ENCODE measurements around the gene PHF5A.

Gene PHF5A

GRCh38 chr22:41468381-41469217 lies at the start of gene PHF5A, which contains the start of gene ACO2:
PHF5A (minus strand) TSS chr22:41468692; CDS start chr22:41468653, 39 bp downstream.
ACO2 (plus strand) TSS chr22:41469117; CDS start chr22:41469147, 30 bp downstream.
- peak within 1 kb of the TSS; percentile 85 for H3K4me3 ChIP-seq (ENCODE audit: low read depth, low read length)
- peak; percentile 94 for DNase-seq (ENCODE audit: low read depth)

GRCh38 chr22:41518048-41518347 lies 49.5 kb upstream of the PHF5A start:
- no peak overlapping the region for H3K4me3 ChIP-seq (ENCODE audit: low read depth, low read length)
- DNase-seq (ENCODE audit: low read depth), result no peak

- H3K4me3 ChIP-seq (ENCODE audit: low read depth, low read length), result no peak overlapping the region
- DNase-seq (ENCODE audit: low read depth), result no peak
Observed at GRCh38 chr22:41517172-41518047, 48.9 kb upstream of the PHF5A start.

GRCh38 chr22:41516462-41516861 lies 48.0 kb upstream of the PHF5A start:
- H3K4me3 ChIP-seq (ENCODE audit: low read depth, low read length), result no peak overlapping the region
- DNase-seq (ENCODE audit: low read depth), result no peak

- no peak for DNase-seq (ENCODE audit: low read depth)
- H3K4me3 ChIP-seq (ENCODE audit: low read depth, low read length), result no peak overlapping the region
Observed at GRCh38 chr22:41513391-41513790, 44.9 kb upstream of the PHF5A start.

GRCh38 chr22:41512421-41513194 lies 44.1 kb upstream of the PHF5A start:
- no peak for DNase-seq (ENCODE audit: low read depth)
- no peak overlapping the region for H3K4me3 ChIP-seq (ENCODE audit: low read depth, low read length)

GRCh38 chr22:41511521-41511968 lies 43.1 kb upstream of the PHF5A start:
- H3K4me3 ChIP-seq (ENCODE audit: low read depth, low read length), result no peak overlapping the region
- DNase-seq (ENCODE audit: low read depth), result no peak

GRCh38 chr22:41508770-41509170 lies 40.3 kb upstream of the PHF5A start:
- H3K4me3 ChIP-seq (ENCODE audit: low read depth, low read length), result no peak overlapping the region
- no peak for DNase-seq (ENCODE audit: low read depth)

GRCh38 chr22:41507330-41508063 lies 39.0 kb upstream of the PHF5A start:
- no peak for DNase-seq (ENCODE audit: low read depth)
- no peak overlapping the region for H3K4me3 ChIP-seq (ENCODE audit: low read depth, low read length)

GRCh38 chr22:41505511-41506220 lies 37.2 kb upstream of the PHF5A start:
- no peak for DNase-seq (ENCODE audit: low read depth)
- H3K4me3 ChIP-seq (ENCODE audit: low read depth, low read length), result no peak overlapping the region

GRCh38 chr22:41504816-41505215 lies 36.3 kb upstream of the PHF5A start:
- H3K4me3 ChIP-seq (ENCODE audit: low read depth, low read length), result no peak overlapping the region
- no peak for DNase-seq (ENCODE audit: low read depth)

- no peak overlapping the region for H3K4me3 ChIP-seq (ENCODE audit: low read depth, low read length)
- peak; percentile 31 for DNase-seq (ENCODE audit: low read depth)
Observed at GRCh38 chr22:41504397-41504796, 35.9 kb upstream of the PHF5A start.

GRCh38 chr22:41501209-41501608 lies 32.7 kb upstream of the PHF5A start:
- no peak overlapping the region for H3K4me3 ChIP-seq (ENCODE audit: low read depth, low read length)
- no peak for DNase-seq (ENCODE audit: low read depth)

GRCh38 chr22:41500303-41500702 lies 31.8 kb upstream of the PHF5A start:
- no peak overlapping the region for H3K4me3 ChIP-seq (ENCODE audit: low read depth, low read length)
- DNase-seq (ENCODE audit: low read depth), result no peak

GRCh38 chr22:41499624-41500280 lies 31.3 kb upstream of the PHF5A start:
- H3K4me3 ChIP-seq (ENCODE audit: low read depth, low read length), result no peak overlapping the region
- DNase-seq (ENCODE audit: low read depth), result no peak

GRCh38 chr22:41498303-41498835 lies 29.9 kb upstream of the PHF5A start:
- DNase-seq (ENCODE audit: low read depth), result no peak
- no peak overlapping the region for H3K4me3 ChIP-seq (ENCODE audit: low read depth, low read length)

- no peak overlapping the region for H3K4me3 ChIP-seq (ENCODE audit: low read depth, low read length)
- no peak for DNase-seq (ENCODE audit: low read depth)
Observed at GRCh38 chr22:41491374-41492100, 23.0 kb upstream of the PHF5A start.

Measured in skeletal muscle cell (primary cell).